ENCODE data around the gene SLC35A2.

The SLC35A2 gene

DNA sequence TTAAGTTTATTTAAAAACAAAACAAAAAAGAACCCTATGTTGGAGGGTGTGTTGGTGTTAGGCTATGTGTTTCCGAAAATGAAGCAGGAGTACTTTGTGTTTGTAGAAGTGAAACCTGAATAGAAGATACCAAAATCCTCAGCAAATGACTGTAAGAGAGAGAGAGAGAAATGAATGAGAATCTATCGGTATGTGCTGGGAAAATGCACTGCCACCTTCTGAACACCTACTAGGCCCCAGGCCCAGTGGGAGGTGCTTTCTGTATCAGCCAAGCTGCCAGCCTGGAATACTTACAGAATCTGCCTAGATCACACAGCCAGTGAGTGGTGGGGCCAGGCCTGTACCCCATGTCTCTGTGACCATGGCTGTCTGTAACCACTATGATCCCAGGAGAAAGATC, 22.3 kb upstream of the SLC35A2 start:
- DNase-seq (ENCODE audit: insufficient read length, low spot score), result no peak
- FAIRE-seq, result peak; percentile 91
- TF ChIP-seq PAX5 (IDR thresholded peaks at IDR 0.05; ENCODE audit: insufficient read depth, low read length, severe bottlenecking), result no peak
- TF ChIP-seq SPI1 (IDR thresholded peaks at IDR 0.05; ENCODE audit: low read depth, low read length), result peak; percentile 78
- no peak for TF ChIP-seq POLR2AphosphoS5 (IDR thresholded peaks at IDR 0.05; ENCODE audit: low read depth, low read length)
- TF ChIP-seq POU2F2 (IDR thresholded peaks at IDR 0.05; ENCODE audit: low read depth, low read length), result no peak
- TF ChIP-seq POLR2A (IDR thresholded peaks at IDR 0.05; ENCODE audit: low read depth, low read length), result no peak
- no peak for TF ChIP-seq TAF1 (IDR thresholded peaks at IDR 0.05; ENCODE audit: low read depth, low read length)

DNA sequence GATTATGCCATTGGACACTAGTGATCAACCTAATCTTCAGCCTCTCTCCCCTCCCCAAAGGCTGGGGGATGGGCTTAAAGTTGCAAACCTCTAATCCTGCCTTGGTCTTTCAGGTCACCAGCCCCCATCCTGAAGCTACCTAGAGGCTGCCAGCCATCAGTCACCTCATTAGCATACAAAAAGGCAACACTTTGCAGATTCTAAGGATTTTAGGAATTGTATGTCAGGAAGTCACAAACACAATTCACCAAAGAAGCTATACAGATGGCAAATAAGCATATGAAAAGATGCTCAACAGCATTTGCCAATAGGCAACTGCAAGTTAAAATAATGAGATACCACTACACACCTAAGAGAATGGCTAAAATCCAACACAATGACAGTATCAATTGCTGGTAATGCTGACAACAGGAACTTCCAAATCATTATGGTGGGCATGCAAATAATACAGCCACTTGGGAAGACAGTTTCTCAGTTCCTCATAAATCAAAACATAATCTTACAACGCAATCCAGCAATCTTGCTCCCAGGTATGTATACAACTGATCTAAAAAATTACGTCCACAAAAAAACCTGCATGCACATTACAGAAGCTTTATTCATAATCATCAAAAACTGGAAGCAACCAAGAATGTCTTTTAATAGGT, 16.4 kb upstream of the SLC35A2 start:
- TF ChIP-seq POU2F2 (IDR thresholded peaks at IDR 0.05; ENCODE audit: low read depth, low read length), result no peak
- peak; percentile 59 for TF ChIP-seq SPI1 (IDR thresholded peaks at IDR 0.05; ENCODE audit: low read depth, low read length)
- no peak for DNase-seq (ENCODE audit: insufficient read length, low spot score)
- FAIRE-seq, result peak; percentile 75

DNA sequence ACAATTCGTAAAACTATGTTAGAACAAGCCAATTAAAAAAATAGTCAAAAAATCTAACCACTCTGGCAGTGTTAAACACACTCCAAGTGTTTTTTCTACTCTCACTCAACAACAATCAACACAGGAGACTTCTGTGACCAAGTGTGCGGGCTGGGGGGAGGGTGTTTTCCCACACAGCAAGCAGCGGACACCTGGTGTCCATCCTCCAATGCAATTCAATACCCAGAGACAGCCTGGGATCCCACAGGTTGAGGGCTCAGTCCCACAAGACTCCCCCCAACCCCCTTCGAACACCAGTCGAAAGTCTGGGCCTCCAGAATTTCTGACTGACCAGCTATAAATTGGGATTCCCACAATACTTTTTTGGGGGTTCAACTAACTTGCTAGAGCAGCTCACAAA, 15.7 kb upstream of the SLC35A2 start:
- DNase-seq (ENCODE audit: insufficient read length, low spot score) (no peak), FAIRE-seq (no peak)
- TF ChIP-seq POLR2A (IDR thresholded peaks at IDR 0.05; ENCODE audit: low read depth, low read length) (no peak), PAX5 (IDR thresholded peaks at IDR 0.05; ENCODE audit: insufficient read depth, low read length, severe bottlenecking) (no peak), POLR2AphosphoS5 (IDR thresholded peaks at IDR 0.05; ENCODE audit: low read depth, low read length) (no peak), POU2F2 (IDR thresholded peaks at IDR 0.05; ENCODE audit: low read depth, low read length) (no peak)

DNA sequence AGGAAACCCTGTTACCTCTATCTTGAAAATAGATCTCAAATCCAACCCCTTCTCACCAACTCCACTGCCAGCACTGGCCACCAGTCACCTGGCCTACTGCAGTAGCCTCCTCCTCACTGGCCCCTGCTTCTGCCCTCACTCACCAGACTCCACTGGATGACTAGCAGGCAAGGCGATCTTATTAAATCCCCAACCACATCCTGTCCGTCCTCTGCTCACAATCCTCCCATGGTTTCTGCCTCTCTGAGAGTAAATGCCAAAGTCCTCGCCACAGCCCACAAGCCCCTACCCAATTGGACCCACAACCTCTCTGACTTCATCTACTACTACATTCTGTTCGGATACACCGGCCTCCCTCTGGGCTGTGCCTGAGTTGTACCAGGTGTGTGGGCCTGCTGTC, 12.8 kb upstream of the SLC35A2 start:
- TF ChIP-seq POLR2A (IDR thresholded peaks at IDR 0.05; ENCODE audit: low read depth, low read length), result 0 out of 2 replicates have a peak, but pooled peaks have one; percentile 28
- TF ChIP-seq SPI1 (IDR thresholded peaks at IDR 0.05; ENCODE audit: low read depth, low read length), result no peak
- no peak for FAIRE-seq
- DNase-seq (ENCODE audit: insufficient read length, low spot score), result no peak

DNA sequence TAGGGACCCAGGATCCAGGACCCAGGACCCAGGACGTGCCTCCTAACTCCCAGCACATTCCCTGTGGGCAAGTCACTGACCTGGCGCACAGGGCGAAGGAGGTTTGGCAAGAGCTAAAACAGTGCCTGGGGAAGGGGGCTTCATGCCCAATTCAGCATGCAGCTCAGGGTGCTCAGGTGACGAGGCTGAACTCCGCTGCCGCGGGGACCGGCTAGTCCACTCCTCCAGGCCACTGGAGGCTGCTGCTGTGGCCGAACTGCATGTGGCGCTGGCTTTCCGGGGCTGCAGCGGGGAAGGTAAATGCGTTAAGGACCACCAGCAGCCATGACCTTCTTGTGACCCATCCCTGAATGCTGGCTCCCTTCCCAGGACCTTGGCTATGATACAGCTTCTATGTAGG, 12.3 kb upstream of the SLC35A2 start:
- FAIRE-seq (no peak), DNase-seq (ENCODE audit: insufficient read length, low spot score) (no peak)
- no peak for TF ChIP-seq POU2F2 (IDR thresholded peaks at IDR 0.05; ENCODE audit: low read depth, low read length)
- no peak for TF ChIP-seq POLR2AphosphoS5 (IDR thresholded peaks at IDR 0.05; ENCODE audit: low read depth, low read length)
- no peak for TF ChIP-seq POLR2A (IDR thresholded peaks at IDR 0.05; ENCODE audit: low read depth, low read length)
- TF ChIP-seq SPI1 (IDR thresholded peaks at IDR 0.05; ENCODE audit: low read depth, low read length), result no peak
- no peak for TF ChIP-seq TAF1 (IDR thresholded peaks at IDR 0.05; ENCODE audit: low read depth, low read length)
- TF ChIP-seq PAX5 (IDR thresholded peaks at IDR 0.05; ENCODE audit: insufficient read depth, low read length, severe bottlenecking), result no peak

DNA sequence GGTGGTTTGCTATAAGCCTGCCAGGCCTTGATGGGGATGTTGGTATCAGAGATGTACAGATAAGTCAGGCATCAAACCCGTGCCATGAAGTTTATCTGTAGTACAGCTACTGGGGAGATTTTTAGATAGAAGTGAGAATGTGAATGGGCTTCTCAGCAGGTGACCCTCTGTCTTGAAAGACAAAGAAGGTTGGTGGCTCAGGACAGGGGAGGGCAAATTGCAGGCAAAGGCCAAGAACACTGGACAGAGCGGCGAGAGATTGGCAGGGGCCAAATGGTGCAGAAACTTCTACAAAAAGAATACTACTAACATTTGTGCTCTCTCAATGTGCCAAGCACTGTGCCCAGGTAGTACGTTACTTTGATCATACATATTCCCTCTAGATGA, 9.3 kb upstream of the SLC35A2 start:
- no peak for DNase-seq (ENCODE audit: insufficient read length, low spot score)
- FAIRE-seq, result no peak

DNA sequence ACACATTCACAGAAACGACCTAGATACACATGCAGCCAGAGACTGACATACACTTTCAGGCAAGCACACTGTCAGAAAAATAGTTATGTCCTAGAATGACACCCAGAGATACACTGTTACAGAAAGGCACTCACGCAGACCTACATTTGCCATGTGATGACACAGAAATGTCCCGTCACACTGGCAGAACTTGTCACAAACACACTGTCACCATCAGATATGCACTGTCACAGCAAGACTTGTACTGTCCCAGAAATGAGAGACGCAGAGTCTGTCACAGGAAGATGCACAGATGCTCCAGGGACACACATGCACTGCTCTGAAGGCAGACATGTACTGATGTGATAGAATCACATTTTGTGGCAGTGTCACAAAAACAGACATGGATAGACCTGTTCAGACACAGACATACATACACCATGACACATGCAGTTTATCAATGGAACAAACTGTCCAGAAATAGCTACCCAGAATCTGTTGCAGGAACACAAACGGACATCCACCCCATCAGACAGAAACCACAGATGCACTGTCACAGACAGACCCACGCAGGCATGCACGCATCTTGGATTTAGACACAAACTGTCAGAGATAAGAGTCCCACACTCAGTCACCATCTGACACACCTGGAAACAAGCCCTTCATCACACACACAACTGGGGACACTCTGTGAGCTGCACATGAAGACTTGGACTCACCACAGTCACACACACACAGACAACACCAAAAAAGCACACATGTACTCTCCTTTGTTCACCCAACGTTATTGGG, 8.7 kb upstream of the SLC35A2 start:
- peak; percentile 96 for FAIRE-seq
- no peak for TF ChIP-seq POLR2A (IDR thresholded peaks at IDR 0.05; ENCODE audit: low read depth, low read length)
- no peak for TF ChIP-seq SPI1 (IDR thresholded peaks at IDR 0.05; ENCODE audit: low read depth, low read length)
- TF ChIP-seq TAF1 (IDR thresholded peaks at IDR 0.05; ENCODE audit: low read depth, low read length), result no peak
- no peak for TF ChIP-seq POU2F2 (IDR thresholded peaks at IDR 0.05; ENCODE audit: low read depth, low read length)
- TF ChIP-seq POLR2AphosphoS5 (IDR thresholded peaks at IDR 0.05; ENCODE audit: low read depth, low read length), result peak; percentile 34
- no peak for DNase-seq (ENCODE audit: insufficient read length, low spot score)

More for the DNA sequence above, 9.3 kb upstream of the SLC35A2 start:
- TF ChIP-seq POLR2AphosphoS5 (IDR thresholded peaks at IDR 0.05; ENCODE audit: low read depth, low read length) (no peak), PAX5 (IDR thresholded peaks at IDR 0.05; ENCODE audit: insufficient read depth, low read length, severe bottlenecking) (no peak), POU2F2 (IDR thresholded peaks at IDR 0.05; ENCODE audit: low read depth, low read length) (no peak), TAF1 (IDR thresholded peaks at IDR 0.05; ENCODE audit: low read depth, low read length) (no peak), POLR2A (IDR thresholded peaks at IDR 0.05; ENCODE audit: low read depth, low read length) (no peak), SPI1 (IDR thresholded peaks at IDR 0.05; ENCODE audit: low read depth, low read length) (no peak)

DNA sequence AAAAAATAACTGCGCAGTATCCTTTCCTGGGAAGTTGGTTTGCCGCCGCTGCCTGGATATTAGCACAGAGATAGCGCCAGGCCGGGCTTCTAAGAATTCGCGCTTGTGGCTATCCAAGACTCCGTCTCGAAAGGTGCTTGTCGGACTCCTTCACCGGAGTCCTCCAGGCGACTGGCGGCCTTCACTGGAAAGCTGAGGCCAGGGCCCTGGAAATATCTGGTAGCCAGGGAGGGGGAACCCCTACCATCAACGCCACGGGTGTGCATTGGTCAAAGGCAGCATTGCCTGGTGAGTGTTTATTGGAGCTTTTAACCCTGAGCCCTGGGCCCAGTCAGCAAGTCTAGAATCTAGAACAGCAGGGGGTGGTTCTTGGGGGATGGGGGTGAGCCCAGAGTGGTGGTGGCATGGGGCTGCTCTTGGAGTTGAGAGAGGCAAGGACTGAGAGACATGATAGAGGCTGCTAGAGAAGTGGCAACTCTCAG, 8.0 kb upstream of the SLC35A2 start:
- no peak for FAIRE-seq
- TF ChIP-seq TAF1 (IDR thresholded peaks at IDR 0.05; ENCODE audit: low read depth, low read length), result no peak
- TF ChIP-seq SPI1 (IDR thresholded peaks at IDR 0.05; ENCODE audit: low read depth, low read length), result no peak
- TF ChIP-seq POU2F2 (IDR thresholded peaks at IDR 0.05; ENCODE audit: low read depth, low read length), result no peak
- no peak for TF ChIP-seq PAX5 (IDR thresholded peaks at IDR 0.05; ENCODE audit: insufficient read depth, low read length, severe bottlenecking)
- no peak for TF ChIP-seq POLR2A (IDR thresholded peaks at IDR 0.05; ENCODE audit: low read depth, low read length)
- TF ChIP-seq POLR2AphosphoS5 (IDR thresholded peaks at IDR 0.05; ENCODE audit: low read depth, low read length), result no peak
- no peak for DNase-seq (ENCODE audit: insufficient read length, low spot score)

DNA sequence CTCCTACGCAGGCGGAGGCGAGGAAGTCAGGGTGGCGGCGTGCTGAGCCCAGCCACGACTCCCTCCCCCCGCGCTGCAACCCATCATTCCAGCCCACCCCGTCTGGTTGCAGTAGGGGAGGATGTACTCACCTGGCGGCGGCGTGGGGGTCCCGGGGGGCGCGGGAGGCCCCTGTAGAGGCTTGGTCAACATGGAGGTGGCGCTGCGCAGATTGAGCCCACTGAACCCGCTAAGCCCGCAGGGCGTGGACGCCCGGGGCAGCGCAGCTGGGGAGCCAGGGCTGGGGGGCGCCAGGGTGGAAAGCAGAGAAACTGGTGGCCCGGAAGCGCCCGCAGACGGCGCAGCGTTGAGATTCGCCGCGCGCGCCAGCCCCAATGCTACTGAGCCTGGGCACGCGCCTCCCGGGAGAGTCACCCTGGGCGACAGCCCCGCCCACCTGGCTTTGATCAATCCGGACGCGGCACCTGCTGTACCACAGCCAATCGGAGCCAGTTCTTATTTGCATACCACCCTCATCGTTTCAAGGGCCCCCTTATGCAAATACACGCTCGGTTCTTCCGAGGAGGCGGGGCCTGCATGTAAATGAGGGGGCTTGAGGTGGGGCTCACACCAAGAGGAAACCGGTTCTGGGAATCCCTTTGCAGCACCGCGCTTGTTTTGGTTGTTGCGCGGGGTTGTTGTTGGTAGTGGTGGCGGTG, 7.3 kb upstream of the SLC35A2 start, which contains the start of gene PIM2:
Gene PIM2 (minus strand): TSS at position 382 of the 698 bp plus-strand sequence. CDS start 190 bp downstream, at position 192.
- TF ChIP-seq POU2F2 (IDR thresholded peaks at IDR 0.05; ENCODE audit: low read depth, low read length) (peak; percentile 99), POLR2AphosphoS5 (IDR thresholded peaks at IDR 0.05; ENCODE audit: low read depth, low read length) (peak; percentile 94), POLR2A (IDR thresholded peaks at IDR 0.05; ENCODE audit: low read depth, low read length) (peak; percentile 94), SPI1 (IDR thresholded peaks at IDR 0.05; ENCODE audit: low read depth, low read length) (no peak), TAF1 (IDR thresholded peaks at IDR 0.05; ENCODE audit: low read depth, low read length) (peak; percentile 98), PAX5 (IDR thresholded peaks at IDR 0.05; ENCODE audit: insufficient read depth, low read length, severe bottlenecking) (no peak)
- peak; percentile 100 for FAIRE-seq
- peak; percentile 73 for DNase-seq (ENCODE audit: insufficient read length, low spot score)

All from GM12891 (cell line).